K562 (cell line): ENCODE data around the gene CISTR. TPM values are rescaled to one million over a fixed set of nuclear protein-coding genes. Genes with fewer than 3 reads are reported as not detected.
A peak's percentile ranks its signal among the peaks of the same experiment; 100 is the strongest.

Experiments
- ATAC-seq: fragments of 200-7000 bp; cut with Tn5 transposase; 3 replicates; pipeline ENCODE4 v1.9.1; 2020; ENCODE audit warnings: moderate library complexity
- BruUV-seq: library from RNA; stranded (reverse); fragments of 400-500 nt; replicated peaks from 2 replicates; lab custom pipeline; 2021; lab: Mats Ljungman, UMichigan
- CTCF ChIA-PET: fragments of 300-600 bp; formaldehyde crosslinking; extraction: SDS; loops from one replicate; lab custom pipeline; 2021; ENCODE audit warnings: low intra/inter-chr PET ratio; lab: Yijun Ruan, JAX
- POLR2A ChIA-PET: fragments of 300-600, 350-650 bp; sonication (Branson Sonifier 250); formaldehyde crosslinking; extraction: SDS; loops from one replicate; lab custom pipeline; 2021; ENCODE audit warnings: antibody characterized with exemption, inconsistent platforms; lab: Yijun Ruan, JAX
- DNase-seq, 4 experiments: peaks; one replicate each; pipeline versions ENCODE4 v3.0.0 to v3.0.0-alpha.2; 2011 to 2018; ENCODE audit warnings: low spot score in 3 of 4, mixed read lengths in 3 of 4; ENCODE audit errors: extremely low read depth in 1 of 4
- FAIRE-seq: peaks from 2 replicates; lab custom pipeline; 2011; peaks lifted over from hg19 to GRCh38; lab: Jason Lieb, UNC
- H2AFZ ChIP-seq: 2 replicates; pipeline ENCODE4 v1.6.0; 2011; ENCODE audit warnings: low read depth, low read length, control low read depth, inconsistent platforms
- H3K27ac ChIP-seq: fragments of 200-600 bp; 3 replicates; pipeline ENCODE4 v1.8.0; 2011; ENCODE audit warnings: low read depth, mild to moderate bottlenecking, control low read depth, inconsistent platforms, low read length, moderate library complexity, mixed read lengths; ENCODE audit errors: extremely low read depth
- H3K27me3 ChIP-seq, 2 experiments: fragments of 300-600 bp in 1 of 2; 2 replicates in 1 of 2; 3 replicates in 1 of 2; pipeline versions ENCODE4 v1.6.0 to v1.8.0; 2011; ENCODE audit warnings: inconsistent platforms in 2 of 2, low read length in 2 of 2, mild to moderate bottlenecking in 1 of 2, mixed read lengths in 1 of 2, moderate library complexity in 1 of 2; ENCODE audit not compliant: control insufficient read depth in 2 of 2, insufficient read depth in 2 of 2
- H3K36me3 ChIP-seq: fragments of 300-600 bp; 3 replicates; pipeline ENCODE4 v1.8.0; 2011; ENCODE audit warnings: mild to moderate bottlenecking, low read length, inconsistent platforms; ENCODE audit not compliant: control insufficient read depth, insufficient read depth
- H3K4me1 ChIP-seq, 2 experiments: fragments of 200-600 bp in 1 of 2; replicated peaks in 1 of 2; 2 replicates in 1 of 2; 3 replicates in 1 of 2; pipeline versions ENCODE4 v1.5.1 to v1.8.0; 2011; ENCODE audit warnings: inconsistent platforms in 2 of 2, low read length in 2 of 2, mild to moderate bottlenecking in 1 of 2, mixed read lengths in 1 of 2, moderate library complexity in 1 of 2; ENCODE audit not compliant: control insufficient read depth in 2 of 2, insufficient read depth in 2 of 2
- H3K4me2 ChIP-seq: 2 replicates; pipeline ENCODE4 v1.6.1; 2011; ENCODE audit warnings: low read length, control low read depth, inconsistent platforms, mixed read lengths; ENCODE audit not compliant: insufficient read depth
- H3K4me3 ChIP-seq: fragments of 200-600 bp; sonication (generic), shearing (Covaris generic); 2 replicates; pipeline ENCODE4 v1.5.1; 2016; ENCODE audit warnings: control low read depth, inconsistent platforms
- H3K79me2 ChIP-seq: fragments of 200-600 bp; 3 replicates; pipeline ENCODE4 v1.8.0; 2011; ENCODE audit warnings: low read length, inconsistent platforms; ENCODE audit not compliant: control insufficient read depth, insufficient read depth
- H3K9ac ChIP-seq, 2 experiments: 2 replicates each; pipeline versions ENCODE4 v1.6.0 to v1.6.1; 2011; ENCODE audit warnings: low read depth in 2 of 2, low read length in 2 of 2, control low read depth in 1 of 2, inconsistent platforms in 1 of 2, mild to moderate bottlenecking in 1 of 2, mixed read lengths in 1 of 2; ENCODE audit not compliant: insufficient read depth in 1 of 2
- H3K9me1 ChIP-seq: one replicate; pipeline ENCODE4 v1.6.0; 2011; ENCODE audit warnings: inconsistent platforms, mild to moderate bottlenecking, low read length, moderate library complexity; ENCODE audit not compliant: control insufficient read depth, insufficient read depth
- H3K9me3 ChIP-seq: replicated peaks from 2 replicates; pipeline ENCODE4 v1.5.1; 2011; ENCODE audit warnings: low read depth, low read length, inconsistent platforms; ENCODE audit not compliant: control insufficient read depth, insufficient read depth
- H4K20me1 ChIP-seq: replicated peaks from 2 replicates; pipeline ENCODE4 v1.6.1; 2011; ENCODE audit warnings: low read length, inconsistent platforms, mixed read lengths; ENCODE audit not compliant: control insufficient read depth, insufficient read depth
- ZNF134 ChIP-seq: fragments of 250-450 bp; sonication (Bioruptor Pico); conservative IDR thresholded peaks from 2 replicates; pipeline ENCODE4 v1.4.0; 2020
- WGBS: fragments of 100-300 bp; shearing (Covaris generic); methylation state at CpG from one replicate; pipeline ENCODE4 v1.1.6; 2016; ENCODE audit warnings: low coverage, mixed read lengths; ENCODE audit not compliant: insufficient coverage; ENCODE audit errors: missing lambda C conversion rate; 5-methylcytosine and 5-hydroxymethylcytosine counted together
- in situ Hi-C: fragments of 300-500 bp; cut with MboI; formaldehyde crosslinking; loops from 4 replicates; pipeline ENCODE4 v1.15.0; 2018; ENCODE audit warnings: inconsistent platforms, mixed read lengths
- intact Hi-C: fragments of 100-400 bp; cut with micrococcal nuclease; formaldehyde crosslinking; loops from 2 replicates; pipeline ENCODE4 v1.14.2; 2022
- polyA plus RNA-seq, 8 experiments: library from polyadenylated mRNA; depleted of rRNA in 4 of 8; stranded (reverse) in 5 of 8; unstranded in 3 of 8; fragments of >200 nt; fragmentation: Nextera tagmentation in 2 of 8; fragmentation: Illumina TruSeq in 1 of 8; extraction: Ambion mirVana in 2 of 8; extraction: Trizol in 1 of 8; gene quantifications; 2 replicates each; pipeline versions ENCODE4 v1.2.1 to v1.2.3, GENCODE V29; 2011 to 2014; ENCODE audit warnings: inconsistent platforms in 1 of 8, missing spikeins in 1 of 8
- total RNA-seq, 7 experiments: library from RNA; depleted of rRNA in 6 of 7; stranded (reverse); fragments of >200 nt in 6 of 7; fragmentation: Illumina TruSeq in 2 of 7; extraction: Trizol in 2 of 7; gene quantifications; 2 replicates each; pipeline versions ENCODE4 v1.2.1 to v1.2.3, GENCODE V29; 2011 to 2021; ENCODE audit warnings: low replicate concordance in 1 of 7
- TF ChIP-seq, protein P1 (sequence below), 2 experiments: fragments of 450-650 bp; formaldehyde crosslinking in 1 of 2; IDR thresholded peaks; 2 replicates each; pipeline versions ENCODE4 v1.4.0 to v1.6.1; 2014 to 2020; ENCODE audit warnings: mild to moderate bottlenecking in 2 of 2, borderline replicate concordance in 1 of 2, low read depth in 1 of 2
- TF ChIP-seq, protein P2 (sequence below): fragments of 450-650 bp; IDR thresholded peaks from 2 replicates; pipeline ENCODE4 v1.6.1; 2016

Gene CISTR
- total and polyA plus RNA-seq, 9 of the 15 experiments (the other 6 are each of a cell fraction or from before 2014, with no cell fraction given) = not detected

DNA sequence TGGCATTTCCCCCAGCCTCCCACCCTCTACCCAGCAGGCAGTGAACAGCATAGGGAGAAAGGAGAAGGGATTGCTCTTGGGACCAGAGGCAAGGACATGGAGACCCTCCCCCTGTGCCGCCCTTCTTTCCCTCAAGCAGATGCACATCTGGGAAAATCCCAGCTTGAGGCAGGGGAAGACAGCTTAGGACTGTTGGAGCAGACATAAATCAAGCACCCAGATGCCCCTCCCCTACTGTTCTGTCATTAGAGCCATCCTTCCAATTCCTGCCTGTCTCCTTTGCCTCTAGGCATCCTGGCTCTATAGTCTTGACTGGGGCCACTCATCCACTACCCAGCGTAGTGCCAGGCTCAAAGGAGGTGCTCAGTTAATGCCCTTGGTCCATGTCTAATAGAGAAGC, 7.5 kb upstream of the CISTR start:
- H3K9ac ChIP-seq = no peak overlapping the region
- no peaks in the 10 kb centered on the region for H3K9me1 ChIP-seq
- H3K36me3 ChIP-seq = no peaks in the 10 kb centered on the region
- ChIA-PET POLR2A (interaction anchor here (0.7 kb wide), 1 partner anchor 26 kb away, joined by 3 read pairs; no protein-coding TSS in a partner anchor), CTCF (interaction anchor here (2.0 kb wide), 1 partner anchor 57 kb away, joined by 8 read pairs; no protein-coding TSS in a partner anchor)
- no peak for FAIRE-seq
- ATAC-seq = no peak
- DNase-seq = no peak
- no peak overlapping the region for H3K4me3 ChIP-seq
- TF ChIP-seq, protein P1, sequence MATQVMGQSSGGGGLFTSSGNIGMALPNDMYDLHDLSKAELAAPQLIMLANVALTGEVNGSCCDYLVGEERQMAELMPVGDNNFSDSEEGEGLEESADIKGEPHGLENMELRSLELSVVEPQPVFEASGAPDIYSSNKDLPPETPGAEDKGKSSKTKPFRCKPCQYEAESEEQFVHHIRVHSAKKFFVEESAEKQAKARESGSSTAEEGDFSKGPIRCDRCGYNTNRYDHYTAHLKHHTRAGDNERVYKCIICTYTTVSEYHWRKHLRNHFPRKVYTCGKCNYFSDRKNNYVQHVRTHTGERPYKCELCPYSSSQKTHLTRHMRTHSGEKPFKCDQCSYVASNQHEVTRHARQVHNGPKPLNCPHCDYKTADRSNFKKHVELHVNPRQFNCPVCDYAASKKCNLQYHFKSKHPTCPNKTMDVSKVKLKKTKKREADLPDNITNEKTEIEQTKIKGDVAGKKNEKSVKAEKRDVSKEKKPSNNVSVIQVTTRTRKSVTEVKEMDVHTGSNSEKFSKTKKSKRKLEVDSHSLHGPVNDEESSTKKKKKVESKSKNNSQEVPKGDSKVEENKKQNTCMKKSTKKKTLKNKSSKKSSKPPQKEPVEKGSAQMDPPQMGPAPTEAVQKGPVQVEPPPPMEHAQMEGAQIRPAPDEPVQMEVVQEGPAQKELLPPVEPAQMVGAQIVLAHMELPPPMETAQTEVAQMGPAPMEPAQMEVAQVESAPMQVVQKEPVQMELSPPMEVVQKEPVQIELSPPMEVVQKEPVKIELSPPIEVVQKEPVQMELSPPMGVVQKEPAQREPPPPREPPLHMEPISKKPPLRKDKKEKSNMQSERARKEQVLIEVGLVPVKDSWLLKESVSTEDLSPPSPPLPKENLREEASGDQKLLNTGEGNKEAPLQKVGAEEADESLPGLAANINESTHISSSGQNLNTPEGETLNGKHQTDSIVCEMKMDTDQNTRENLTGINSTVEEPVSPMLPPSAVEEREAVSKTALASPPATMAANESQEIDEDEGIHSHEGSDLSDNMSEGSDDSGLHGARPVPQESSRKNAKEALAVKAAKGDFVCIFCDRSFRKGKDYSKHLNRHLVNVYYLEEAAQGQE (IDR thresholded peaks at IDR 0.05; ENCODE audit: borderline replicate concordance) = no peak
- TF ChIP-seq, protein P1 (CRISPR knock-in tag; IDR thresholded peaks at IDR 0.05; ENCODE audit: low read depth) = no peak
- no peak for TF ChIP-seq ZNF134
- TF ChIP-seq, protein P2, sequence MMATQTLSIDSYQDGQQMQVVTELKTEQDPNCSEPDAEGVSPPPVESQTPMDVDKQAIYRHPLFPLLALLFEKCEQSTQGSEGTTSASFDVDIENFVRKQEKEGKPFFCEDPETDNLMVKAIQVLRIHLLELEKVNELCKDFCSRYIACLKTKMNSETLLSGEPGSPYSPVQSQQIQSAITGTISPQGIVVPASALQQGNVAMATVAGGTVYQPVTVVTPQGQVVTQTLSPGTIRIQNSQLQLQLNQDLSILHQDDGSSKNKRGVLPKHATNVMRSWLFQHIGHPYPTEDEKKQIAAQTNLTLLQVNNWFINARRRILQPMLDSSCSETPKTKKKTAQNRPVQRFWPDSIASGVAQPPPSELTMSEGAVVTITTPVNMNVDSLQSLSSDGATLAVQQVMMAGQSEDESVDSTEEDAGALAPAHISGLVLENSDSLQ = peak; percentile 34; the same call in 1 of the 2 replicates
- no peaks in the 10 kb centered on the region for H4K20me1 ChIP-seq
- H3K27ac ChIP-seq = no peak overlapping the region
- no peaks in the 10 kb centered on the region for H3K9me3 ChIP-seq
- H3K4me2 ChIP-seq = no peak overlapping the region
- peaks cover 2 to 3% of the 10 kb centered on the region in 2 experiments; a peak in 2 of 5 replicates for H3K4me1 ChIP-seq
- H3K79me2 ChIP-seq = no peaks in the 10 kb centered on the region
- H2AFZ ChIP-seq = no peak overlapping the region
- intact Hi-C loops (no loop called here), in situ Hi-C loops (loop anchor here (25.0 kb wide), 1 partner anchor 453 kb away; no protein-coding TSS in a partner anchor)
- no TSS peak for BruUV-seq
- WGBS = 0% methylated on average over 2 of the region's 2 CpGs
- peaks cover 22 to 56% of the 10 kb centered on the region in 2 experiments for H3K27me3 ChIP-seq
